GM12892 (cell line): ENCODE results near the gene MYOM3. TPM values are rescaled to one million over a fixed set of nuclear protein-coding genes. Genes with fewer than 3 reads are reported as not detected.

Experiments
- DNase-seq: peaks from one replicate; pipeline ENCODE4 v3.0.0; 2011; ENCODE audit not compliant: insufficient read length
- FAIRE-seq: peaks from 2 replicates; lab custom pipeline; 2011; peaks lifted over from hg19 to GRCh38; lab: Jason Lieb, UNC
- POLR2A ChIP-seq: IDR thresholded peaks from 2 replicates; pipeline ENCODE4 v1.6.1; 2011; ENCODE audit warnings: low read depth, low read length, control low read depth
- POLR2AphosphoS5 ChIP-seq: IDR thresholded peaks from 2 replicates; pipeline ENCODE4 v1.6.1; 2011; ENCODE audit warnings: low read depth, low read length, control low read depth
- TAF1 ChIP-seq: IDR thresholded peaks from 2 replicates; pipeline ENCODE4 v1.6.1; 2011; ENCODE audit warnings: low read depth, mild to moderate bottlenecking, control low read depth, low read length, borderline replicate concordance
- polyA plus RNA-seq: library from polyadenylated mRNA; unstranded; fragments of >200 nt; gene quantifications from one replicate; pipeline ENCODE4 v1.2.1, GENCODE V29; 2012; ENCODE audit warnings: missing spikeins, inconsistent platforms; ENCODE audit not compliant: missing spikeins

The MYOM3 gene
- polyA plus RNA-seq, result not detected

- no peak for TF ChIP-seq POLR2AphosphoS5
- TF ChIP-seq TAF1, result no peak
- TF ChIP-seq POLR2A, result no peak
- peak; percentile 74 for FAIRE-seq
- DNase-seq, result peak; percentile 48
Observed at GRCh38 chr1:24111996-24112779, at the start of gene MYOM3. TSS of gene MYOM3 (minus strand) at chr1:24112135. CDS start at chr1:24108636, 3,499 bp downstream.

- no peak for TF ChIP-seq TAF1
- TF ChIP-seq POLR2A, result no peak
- TF ChIP-seq POLR2AphosphoS5, result no peak
- FAIRE-seq (no peak), DNase-seq (no peak)
Observed at GRCh38 chr1:24161270-24161669, 49.3 kb upstream of the MYOM3 start.

GRCh38 chr1:24159366-24159765, 47.4 kb upstream of the MYOM3 start:
- FAIRE-seq (no peak), DNase-seq (no peak)
- TF ChIP-seq TAF1, result no peak
- TF ChIP-seq POLR2A, result no peak
- no peak for TF ChIP-seq POLR2AphosphoS5

GRCh38 chr1:24157918-24158481, 46.1 kb upstream of the MYOM3 start:
- no peak for FAIRE-seq
- DNase-seq, result no peak
- no peak for TF ChIP-seq POLR2A
- TF ChIP-seq POLR2AphosphoS5, result no peak
- TF ChIP-seq TAF1, result no peak

GRCh38 chr1:24156542-24157260, 44.8 kb upstream of the MYOM3 start:
- no peak for FAIRE-seq
- no peak for DNase-seq
- TF ChIP-seq TAF1 (no peak), POLR2A (no peak), POLR2AphosphoS5 (no peak)

- FAIRE-seq (peak; percentile 82), DNase-seq (peak; percentile 33)
- TF ChIP-seq POLR2AphosphoS5 (0 out of 2 replicates have a peak, but pooled peaks have one; percentile 22), TAF1 (no peak)
Observed at GRCh38 chr1:24155011-24155782, 43.3 kb upstream of the MYOM3 start.

GRCh38 chr1:24154215-24154614, 42.3 kb upstream of the MYOM3 start:
- FAIRE-seq (no peak), DNase-seq (no peak)
- TF ChIP-seq POLR2A (no peak), TAF1 (no peak), POLR2AphosphoS5 (no peak)

- no peak for FAIRE-seq
- TF ChIP-seq POLR2AphosphoS5 (no peak), POLR2A (no peak), TAF1 (no peak)
Observed at GRCh38 chr1:24152631-24153494, 40.9 kb upstream of the MYOM3 start.

GRCh38 chr1:24151175-24151533, 39.2 kb upstream of the MYOM3 start:
- TF ChIP-seq POLR2AphosphoS5 (no peak), TAF1 (no peak), POLR2A (no peak)
- DNase-seq, result no peak
- FAIRE-seq, result peak; percentile 40

More at GRCh38 chr1:24152631-24153494, 40.9 kb upstream of the MYOM3 start:
- DNase-seq, result no peak

- no peak for TF ChIP-seq POLR2AphosphoS5
- no peak for TF ChIP-seq TAF1
- TF ChIP-seq POLR2A, result no peak
- peak; percentile 95 for FAIRE-seq
- peak; percentile 72 for DNase-seq
Observed at GRCh38 chr1:24150234-24151174, 38.6 kb upstream of the MYOM3 start.
